Endodermal cell (in vitro differentiated cells): Measurements from ENCODE around the gene LNPEP. TPM values are rescaled to one million over a fixed set of nuclear protein-coding genes. Genes with fewer than 3 reads are reported as not detected.
A peak's percentile ranks its signal among the peaks of the same experiment; 100 is the strongest.

Experiments used
- DNase-seq: peaks from one replicate; pipeline ENCODE4 v3.0.0-alpha.2; 2017
- H3K27ac ChIP-seq: 2 replicates; pipeline ENCODE4 v1.5.1; 2013; ENCODE audit warnings: mild to moderate bottlenecking, low read depth, low read length, moderate library complexity
- H3K27me3 ChIP-seq: 2 replicates; pipeline ENCODE4 v1.6.1; 2013; ENCODE audit warnings: mild to moderate bottlenecking, low read length, moderate library complexity; ENCODE audit not compliant: insufficient read depth, control insufficient read depth, poor library complexity, severe bottlenecking
- H3K36me3 ChIP-seq: 2 replicates; pipeline ENCODE4 v1.7.0; 2013; ENCODE audit warnings: mild to moderate bottlenecking, low read length, moderate library complexity; ENCODE audit not compliant: control insufficient read depth, insufficient read depth
- H3K4me1 ChIP-seq: one replicate; pipeline ENCODE4 v1.7.0; 2013; ENCODE audit warnings: low read length; ENCODE audit not compliant: control insufficient read depth, insufficient read depth
- H3K4me3 ChIP-seq: 2 replicates; pipeline ENCODE4 v1.5.1; 2013; ENCODE audit warnings: mild to moderate bottlenecking, low read length, moderate library complexity
- H3K9ac ChIP-seq: 2 replicates; pipeline ENCODE4 v1.6.1; 2013; ENCODE audit warnings: mild to moderate bottlenecking, low read length, moderate library complexity; ENCODE audit not compliant: poor library complexity, severe bottlenecking; ENCODE audit errors: extremely low read depth
- H3K9me3 ChIP-seq: 2 replicates; pipeline ENCODE4 v1.6.1; 2013; ENCODE audit warnings: mild to moderate bottlenecking, low read length, moderate library complexity; ENCODE audit not compliant: control insufficient read depth
- H3K27ac Mint-ChIP-seq: 2 replicates; pipeline ENCODE4 v1.8.0; 2020; ENCODE audit warnings: mixed read lengths
- H3K27me3 Mint-ChIP-seq: 2 replicates; pipeline ENCODE4 v1.8.0; 2021; ENCODE audit warnings: mild to moderate bottlenecking, mixed read lengths; ENCODE audit not compliant: insufficient read depth
- H3K36me3 Mint-ChIP-seq: 2 replicates; pipeline ENCODE4 v1.8.0; 2020; ENCODE audit warnings: low read depth, mixed read lengths
- H3K4me1 Mint-ChIP-seq: 2 replicates; pipeline ENCODE4 v1.8.0; 2020; ENCODE audit warnings: mixed read lengths
- H3K4me3 Mint-ChIP-seq: 2 replicates; pipeline ENCODE4 v1.8.0; 2020; ENCODE audit warnings: mild to moderate bottlenecking, moderate library complexity, mixed read lengths
- H3K9me3 Mint-ChIP-seq: 2 replicates; pipeline ENCODE4 v1.8.0; 2020; ENCODE audit warnings: mild to moderate bottlenecking, mixed read lengths
- CTCF ChIP-seq: fragments of 200-600 bp; sonication (generic); conservative IDR thresholded peaks from 2 replicates; pipeline ENCODE4 v1.5.0; 2021; ENCODE audit warnings: antibody characterized with exemption, mild to moderate bottlenecking
- WGBS, 2 experiments: methylation state at CpG; one replicate each; pipeline versions ENCODE4 v1.1.5 to v1.1.7; 2013; ENCODE audit warnings: missing lambda C conversion rate in 2 of 2, mixed read lengths in 1 of 2; ENCODE audit not compliant: insufficient coverage in 1 of 2, insufficient read length in 1 of 2; 5-methylcytosine and 5-hydroxymethylcytosine counted together
- long read RNA-seq, 4 experiments: library from polyadenylated mRNA in 2 of 4; library from RNA in 1 of 4; library from capped mRNA in 1 of 4; stranded (forward) in 3 of 4; unstranded in 1 of 4; transcript quantifications; one replicate each; pipeline ENCODE4 v2.0.0, GENCODE V29; 2020 to 2021; ENCODE audit warnings: inconsistent platforms in 1 of 4
- polyA plus RNA-seq, 2 experiments: library from polyadenylated mRNA; stranded (reverse); fragments of 50-300 nt; gene quantifications; one replicate each; pipeline ENCODE4 v1.2.3, GENCODE V29; 2013
- total RNA-seq, 2 donors: library from RNA; stranded (reverse); fragmentation: NEBNext Ultra II Directional in 1 of 2; extraction: Animal tissue kit (Norgen Biotek cat#: 25700) in 1 of 2; gene quantifications; 2 replicates in 1 of 2; 3 replicates in 1 of 2; pipeline ENCODE4 v1.2.1, GENCODE V29; 2021

Gene LNPEP
- total RNA-seq: 10 to 100 TPM; 11.2 to 12.3 TPM
- polyA plus RNA-seq (2013, experiment 1 of 2): 6.3 TPM
- polyA plus RNA-seq (2013, experiment 2 of 2): 6.3 TPM
- long read RNA-seq, experiment 1, partial matches to known transcripts: 0 of 3 reads
- long read RNA-seq, experiment 1, other reads (novel, unspliced or antisense): 3 of 3 reads
- long read RNA-seq, experiment 2, full-length matches to known transcripts: 1 of 9 reads
- long read RNA-seq, experiment 2, partial matches to known transcripts: 2 of 9 reads
- long read RNA-seq, experiment 2, other reads (novel, unspliced or antisense): 6 of 9 reads
- long read RNA-seq, experiment 3, full-length matches to known transcripts: 4 of 12 reads
- long read RNA-seq, experiment 3, partial matches to known transcripts: 4 of 12 reads
- long read RNA-seq, experiment 3, other reads (novel, unspliced or antisense): 4 of 12 reads
- long read RNA-seq, experiment 4, partial matches to known transcripts: 0 of 1 reads
- long read RNA-seq, experiment 4, other reads (novel, unspliced or antisense): 1 of 1 reads

GRCh38 chr5:96935559-96936430, at the start of gene LNPEP:
Gene LNPEP, plus strand, starts transcription at chr5:96936080. Its CDS starts 76 bp downstream, at chr5:96936156.
- DNase-seq: peak; percentile 99
- Histone ChIP-seq H3K27me3 (no peaks in the 10 kb centered on the region), H3K4me1 (no peaks in the 10 kb centered on the region), H3K9me3 (no peaks in the 10 kb centered on the region), H3K9ac (peak within 1 kb of the TSS; percentile 73), H3K36me3 (no peaks in the 10 kb centered on the region), H3K4me3 (peak within 1 kb of the TSS; percentile 96), H3K27ac (peak within 1 kb of the TSS; percentile 94)
- peaks cover 24% of the 10 kb centered on the region for H3K27me3 Mint-ChIP-seq
- H3K27ac Mint-ChIP-seq: peak within 1 kb of the TSS; percentile 96
- WGBS, 2 experiments: 0% methylated on average over 12 to 79 of the region's 79 CpGs
- no peak for TF ChIP-seq CTCF
- H3K4me1 Mint-ChIP-seq: peaks cover 23% of the 10 kb centered on the region
- peak within 1 kb of the TSS; percentile 91 for H3K4me3 Mint-ChIP-seq
- H3K9me3 Mint-ChIP-seq: no peaks in the 10 kb centered on the region
- no peaks in the 10 kb centered on the region for H3K36me3 Mint-ChIP-seq

DNA sequence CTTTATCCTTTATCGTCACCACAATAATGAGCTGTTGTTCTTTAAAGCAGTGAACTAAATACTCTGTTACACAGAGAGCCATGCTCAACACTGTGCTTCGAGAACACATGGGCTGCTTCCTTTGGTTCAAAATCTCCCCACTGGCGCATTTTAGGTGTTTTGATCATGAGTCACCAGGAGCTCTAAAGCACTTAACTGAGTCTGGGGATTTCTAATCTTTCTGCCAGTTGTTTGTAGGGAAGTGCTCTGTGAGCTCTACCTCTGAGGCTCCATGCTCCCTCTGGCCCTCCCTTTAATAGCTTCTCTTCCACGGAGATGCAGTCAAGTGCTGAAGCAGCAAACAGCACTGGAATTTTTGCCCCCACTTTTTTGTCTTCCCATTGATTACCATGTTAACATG, 42.5 kb upstream of the LNPEP start:
- no peak for DNase-seq
- 74 to 75% methylated on average over 4 of the region's 4 CpGs for WGBS, 2 experiments
- no peak overlapping the region for H3K27ac Mint-ChIP-seq
- H3K27ac ChIP-seq: no peak overlapping the region
- H3K36me3 ChIP-seq: no peaks in the 10 kb centered on the region
- no peaks in the 10 kb centered on the region for H3K36me3 Mint-ChIP-seq
- peaks cover 11% of the 10 kb centered on the region for H3K27me3 Mint-ChIP-seq
- H3K9me3 Mint-ChIP-seq: no peaks in the 10 kb centered on the region
- no peaks in the 10 kb centered on the region for H3K9me3 ChIP-seq
- H3K4me3 Mint-ChIP-seq: no peak overlapping the region
- no peaks in the 10 kb centered on the region for H3K4me1 ChIP-seq
- TF ChIP-seq CTCF: no peak
- H3K9ac ChIP-seq: no peak overlapping the region
- no peak overlapping the region for H3K4me3 ChIP-seq
- no peaks in the 10 kb centered on the region for H3K27me3 ChIP-seq
- H3K4me1 Mint-ChIP-seq: no peaks in the 10 kb centered on the region

GRCh38 chr5:96896276-96896675, 39.6 kb upstream of the LNPEP start:
- H3K27me3 Mint-ChIP-seq: peaks cover 2% of the 10 kb centered on the region
- H3K4me3 Mint-ChIP-seq: no peak overlapping the region
- Histone ChIP-seq H3K9me3 (no peaks in the 10 kb centered on the region), H3K27ac (no peak overlapping the region), H3K4me1 (no peaks in the 10 kb centered on the region), H3K9ac (no peak overlapping the region), H3K27me3 (no peaks in the 10 kb centered on the region), H3K36me3 (no peaks in the 10 kb centered on the region), H3K4me3 (no peak overlapping the region)
- 95% methylated on average over 4 of the region's 4 CpGs; no CpG with 5 or more reads in 1 of the 2 experiments for WGBS, 2 experiments
- no peak overlapping the region for H3K27ac Mint-ChIP-seq
- H3K9me3 Mint-ChIP-seq: no peaks in the 10 kb centered on the region
- DNase-seq: no peak
- no peak for TF ChIP-seq CTCF
- no peaks in the 10 kb centered on the region for H3K36me3 Mint-ChIP-seq
- no peaks in the 10 kb centered on the region for H3K4me1 Mint-ChIP-seq
